HTR-8/SVneo (cell line): ENCODE measurements around the gene NT5C1A.

Source experiments
- DNase-seq: peaks from one replicate; pipeline ENCODE4 v3.0.0; 2011; ENCODE audit warnings: low spot score, mixed read lengths; ENCODE audit not compliant: insufficient read length
- FAIRE-seq: peaks from 2 replicates; lab custom pipeline; 2011; peaks lifted over from hg19 to GRCh38; lab: Jason Lieb, UNC

NT5C1A gene

DNA sequence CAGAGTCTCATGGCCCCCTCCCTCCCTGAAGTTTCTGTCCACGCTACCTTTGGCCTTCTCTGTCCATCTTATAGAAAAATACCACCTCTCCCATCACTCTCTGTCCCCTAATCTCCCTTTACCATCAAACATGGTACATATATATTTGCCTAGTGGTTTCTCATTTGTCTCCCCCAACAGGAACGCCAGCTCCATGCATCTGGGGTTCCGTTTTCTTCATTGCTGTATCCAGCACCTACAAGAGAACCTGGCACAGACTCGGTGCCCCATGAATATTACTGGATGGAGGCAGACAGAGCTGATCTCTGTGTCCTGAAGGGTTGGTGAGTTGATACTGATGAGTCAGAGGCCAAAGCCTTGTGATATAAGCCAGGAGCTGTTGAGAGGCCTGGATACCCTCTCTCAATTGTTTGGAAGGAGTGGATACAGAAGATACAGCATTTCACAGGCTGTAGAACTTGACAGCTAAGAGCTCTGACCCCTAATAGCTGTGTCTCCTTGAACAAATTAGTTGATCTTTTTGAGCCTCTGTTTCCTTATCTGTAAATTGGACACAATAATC, 54.3 kb downstream of the NT5C1A start:
- no peak for FAIRE-seq
- DNase-seq, result no peak

DNA sequence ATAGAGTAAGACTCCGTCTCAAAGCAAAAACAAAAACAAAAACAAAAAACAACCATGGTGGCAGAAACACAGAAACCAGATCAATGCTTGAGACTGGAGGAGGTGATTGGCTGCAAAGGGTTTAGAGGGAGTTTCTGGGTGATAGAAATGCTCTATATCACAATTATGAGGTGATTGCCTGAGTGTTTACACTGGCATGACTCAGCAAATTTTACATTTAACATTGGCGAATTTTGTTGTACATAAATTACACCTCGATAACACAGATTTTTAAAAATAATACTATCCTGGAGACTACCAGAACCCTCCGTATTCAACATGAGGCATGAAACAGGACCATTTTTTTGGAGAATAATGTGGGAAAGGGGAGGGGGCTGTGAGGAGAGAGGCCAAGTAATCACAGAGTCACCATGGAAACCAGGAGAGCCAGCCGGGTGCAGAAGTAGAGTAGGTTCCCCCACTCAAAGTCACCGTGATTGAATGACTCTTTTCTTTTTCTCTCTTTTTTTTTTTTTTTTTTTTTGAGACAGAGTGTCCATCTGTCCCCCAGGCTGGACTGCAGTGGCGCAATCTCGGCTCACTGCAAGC, 56.7 kb downstream of the NT5C1A start:
- FAIRE-seq, result no peak

DNA sequence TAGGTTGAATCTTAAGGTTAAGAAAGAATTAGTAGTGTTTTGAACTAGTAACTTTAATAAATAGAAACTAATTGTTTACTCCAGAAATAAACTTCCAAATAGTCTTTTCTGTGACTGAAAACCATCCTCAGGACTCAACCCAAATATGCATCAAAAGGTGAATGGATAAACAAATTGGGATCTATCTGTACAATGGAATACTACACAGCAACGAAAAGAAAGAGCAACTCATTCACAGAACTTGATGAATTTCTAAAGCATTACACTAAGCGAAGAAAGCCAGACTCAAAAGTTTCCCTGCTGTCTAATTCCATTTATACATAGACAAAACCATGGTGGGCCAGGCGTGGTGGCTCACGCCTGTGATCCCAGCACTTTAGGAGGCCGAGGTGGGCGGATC, 57.4 kb downstream of the NT5C1A start:
- FAIRE-seq (no peak), DNase-seq (no peak)

More for the DNA sequence above, 56.7 kb downstream of the NT5C1A start:
- no peak for DNase-seq

DNA sequence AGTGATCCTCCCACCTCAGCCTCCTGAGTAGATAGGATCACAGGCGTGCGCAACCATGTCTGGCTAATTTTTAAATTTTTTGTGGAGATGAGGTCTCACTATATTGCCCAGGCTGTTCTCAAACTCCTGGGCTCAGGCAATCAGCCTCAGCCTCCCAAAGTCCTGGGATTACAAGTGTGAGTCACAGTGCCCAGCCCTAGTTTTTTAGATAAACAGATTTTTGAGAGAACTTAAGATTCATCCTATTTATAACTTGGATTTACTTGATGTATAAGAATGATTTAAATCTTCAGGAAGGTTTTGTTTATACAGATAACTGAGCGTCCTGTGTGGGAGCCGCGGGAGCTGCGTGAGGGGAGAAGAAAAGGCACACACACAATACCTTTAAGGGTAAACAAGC, 58.7 kb downstream of the NT5C1A start:
- no peak for DNase-seq
- no peak for FAIRE-seq

DNA sequence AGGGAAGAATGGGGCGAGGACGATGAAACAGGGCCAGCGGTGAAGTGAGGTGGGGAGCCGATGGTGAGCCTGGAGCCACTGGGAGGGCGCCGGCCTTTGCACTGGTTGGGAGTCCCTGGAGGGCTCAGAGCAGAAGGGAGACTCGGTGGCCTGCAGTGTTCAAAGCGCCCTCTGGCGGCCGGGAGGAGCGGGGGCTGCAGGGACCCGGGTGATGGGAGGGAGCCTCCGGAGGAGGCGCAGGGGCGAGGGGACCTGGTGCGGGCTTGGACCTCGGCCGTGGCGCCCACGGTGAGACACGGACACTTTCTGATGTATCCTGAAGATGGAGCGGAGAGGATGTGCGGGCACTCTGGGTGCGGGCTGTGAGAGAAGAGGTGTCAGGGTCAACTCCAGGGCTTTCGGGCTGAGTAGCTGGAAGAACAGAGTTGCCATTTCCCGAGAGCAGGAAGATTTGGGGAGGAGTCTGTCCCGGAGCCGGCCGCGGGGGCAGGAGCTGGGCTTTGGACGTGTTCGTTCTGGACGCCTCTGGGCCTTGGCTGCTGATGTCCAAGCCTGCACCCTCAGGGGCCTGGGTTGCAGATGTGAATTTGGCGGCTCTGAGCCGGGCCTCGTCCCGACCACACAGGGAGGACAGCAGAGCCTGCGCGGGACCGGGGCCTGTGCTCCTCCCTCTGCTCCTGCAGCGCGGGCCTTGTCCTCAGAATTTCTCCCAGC, 62.1 kb downstream of the NT5C1A start:
- DNase-seq, result peak; percentile 51
- FAIRE-seq, result no peak
